ENCODE results near the gene CPSF3.
"Not testable (repeated sequence)": the region's sequence is repeated elsewhere in the genome, so short reads cannot be mapped to it uniquely, and the experiment has no call there.

Gene CPSF3

GRCh38 chr2:9472511-9472910, 49.1 kb downstream of the CPSF3 start:
- DNase-seq, result no peak

GRCh38 chr2:9473308-9473984, 50.0 kb downstream of the CPSF3 start:
- DNase-seq, result peak; percentile 45

DNA sequence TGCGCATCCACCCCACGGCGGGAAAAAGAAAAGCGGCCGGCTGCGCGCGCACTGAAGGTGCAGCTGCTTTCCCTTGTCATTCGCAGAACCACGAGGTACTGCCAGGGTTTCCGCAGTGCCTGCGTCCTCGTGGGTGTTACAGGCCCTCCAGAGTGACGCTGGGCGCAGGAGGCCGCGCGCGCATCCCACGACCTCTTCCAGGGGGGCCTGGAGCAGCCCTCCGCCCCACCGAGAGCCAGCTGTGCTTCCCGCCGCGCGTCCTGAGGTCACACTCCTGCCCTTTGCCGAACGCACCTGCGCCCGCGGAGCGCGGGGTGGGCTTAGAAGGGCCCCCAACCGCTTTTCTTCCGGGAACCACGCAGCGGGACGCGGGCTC, 50.5 kb downstream of the CPSF3 start:
- peak; percentile 71 for DNase-seq

DNA sequence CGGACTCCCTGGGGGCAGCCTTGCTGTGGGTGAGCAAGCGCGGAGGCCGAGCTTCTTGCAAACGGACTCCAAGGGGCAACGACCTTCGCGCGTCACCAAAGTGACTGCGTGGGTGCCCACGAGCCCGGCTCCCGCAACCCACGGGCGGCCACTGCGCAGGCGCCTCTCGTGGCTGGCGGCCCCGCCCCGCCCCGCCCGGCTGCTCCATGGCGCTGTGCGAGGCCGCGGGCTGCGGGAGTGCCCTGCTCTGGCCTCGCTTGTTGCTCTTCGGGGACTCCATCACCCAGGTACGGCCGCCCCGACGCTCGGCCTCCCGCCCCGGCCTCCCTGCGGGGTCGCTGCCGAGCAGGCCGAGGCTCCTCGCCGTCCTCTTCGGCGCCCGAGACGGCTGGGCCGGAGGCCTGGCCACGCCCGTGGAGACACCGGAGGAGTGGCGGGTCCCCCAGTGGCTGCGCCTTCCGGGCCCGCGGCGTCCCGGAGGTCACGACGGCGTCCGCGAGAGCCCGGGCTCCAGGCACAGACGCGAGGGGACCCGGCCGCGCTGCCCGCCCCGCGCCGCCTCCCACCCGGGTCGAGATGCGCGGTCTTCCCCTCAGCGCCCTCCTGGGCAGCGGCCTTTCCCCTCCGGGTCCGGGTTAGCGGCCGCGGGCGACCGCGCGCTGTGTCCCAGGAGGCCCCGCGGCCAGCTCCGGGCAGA, 51.1 kb downstream of the CPSF3 start, which contains the start of gene IAH1:
Gene IAH1, plus strand, starts transcription at position 191 of the 697 bp plus-strand sequence. Its CDS starts 16 bp downstream, at position 207.
- DNase-seq, result peak; percentile 75

DNA sequence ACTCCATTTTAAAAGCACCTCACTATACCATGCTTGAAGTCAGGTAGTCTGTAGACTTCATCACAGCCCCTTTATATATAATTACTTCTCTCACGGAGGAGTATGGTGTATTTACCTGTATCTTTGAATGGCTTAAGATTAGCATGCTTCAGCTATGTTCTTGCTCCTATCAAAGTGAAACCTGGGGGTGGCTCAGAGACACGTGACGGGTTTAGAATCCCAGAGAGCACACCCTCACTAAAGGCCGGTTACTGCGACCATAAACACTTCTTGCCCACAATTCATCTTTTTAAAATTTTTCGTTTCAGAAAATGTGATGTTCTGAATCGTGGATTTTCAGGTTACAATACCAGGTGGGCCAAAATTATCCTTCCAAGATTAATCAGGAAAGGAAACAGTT, 54.5 kb downstream of the CPSF3 start:
- no peak for DNase-seq

DNA sequence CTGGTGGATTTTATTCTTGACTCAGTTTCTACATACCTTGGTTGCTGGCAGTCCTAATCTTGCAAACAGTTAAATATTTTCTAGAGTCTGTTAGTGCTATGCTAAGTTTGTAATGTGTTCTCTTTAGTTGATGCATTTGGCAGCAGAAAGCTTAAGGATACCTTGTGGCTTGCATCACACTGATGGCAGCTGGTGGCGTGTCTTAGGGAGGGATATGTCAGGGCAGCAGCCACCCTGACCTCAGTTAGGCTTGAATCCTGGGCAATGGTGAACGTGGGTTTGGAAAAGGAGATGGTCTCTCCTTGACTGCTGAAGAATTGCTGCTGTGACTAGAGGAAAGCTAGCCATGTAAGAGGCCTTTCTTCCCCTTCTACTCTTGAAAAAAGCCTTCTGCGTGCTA, 55.1 kb downstream of the CPSF3 start:
- DNase-seq, result no peak

DNA sequence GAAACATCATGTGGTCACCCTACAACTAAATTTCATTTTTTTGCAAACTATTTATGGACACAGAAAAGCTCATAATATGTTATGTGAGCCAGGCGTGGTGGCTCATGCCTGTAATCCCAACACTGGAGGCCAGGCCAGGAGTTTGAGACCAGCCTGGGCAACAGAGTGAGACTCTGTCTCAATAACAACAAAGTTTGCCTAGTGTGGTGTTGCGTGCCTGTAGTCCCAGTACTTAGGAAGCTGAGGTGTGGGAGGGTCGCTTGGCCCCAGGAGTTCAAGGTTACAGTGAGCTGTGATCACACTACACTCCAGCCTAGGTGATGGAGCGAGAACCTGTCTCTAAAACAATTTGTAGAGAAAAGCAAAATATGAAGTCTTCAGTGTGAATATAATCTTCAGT, 56.7 kb downstream of the CPSF3 start:
- DNase-seq, result no peak

GRCh38 chr2:9483107-9483506, 59.7 kb downstream of the CPSF3 start:
- DNase-seq, result no peak

DNA sequence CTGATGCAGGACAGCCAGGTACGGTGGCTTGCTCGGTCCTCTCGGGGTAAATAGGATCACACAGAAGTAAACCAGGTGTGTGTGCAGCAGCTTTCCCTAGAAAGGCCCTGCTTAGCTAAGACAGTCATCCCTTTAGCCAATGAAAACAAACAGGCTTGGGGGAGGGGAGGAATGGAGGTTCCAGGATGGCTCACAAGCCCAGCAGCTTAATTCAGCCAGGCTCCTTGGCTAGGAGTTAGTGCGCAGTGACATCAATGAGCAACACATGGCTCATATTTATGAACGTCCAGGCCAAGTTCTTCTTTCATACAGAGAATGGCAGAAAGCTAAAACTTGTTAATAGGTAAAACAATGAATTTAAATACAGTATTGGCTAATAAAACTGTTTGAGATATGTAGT, 61.1 kb downstream of the CPSF3 start:
- no peak for DNase-seq

DNA sequence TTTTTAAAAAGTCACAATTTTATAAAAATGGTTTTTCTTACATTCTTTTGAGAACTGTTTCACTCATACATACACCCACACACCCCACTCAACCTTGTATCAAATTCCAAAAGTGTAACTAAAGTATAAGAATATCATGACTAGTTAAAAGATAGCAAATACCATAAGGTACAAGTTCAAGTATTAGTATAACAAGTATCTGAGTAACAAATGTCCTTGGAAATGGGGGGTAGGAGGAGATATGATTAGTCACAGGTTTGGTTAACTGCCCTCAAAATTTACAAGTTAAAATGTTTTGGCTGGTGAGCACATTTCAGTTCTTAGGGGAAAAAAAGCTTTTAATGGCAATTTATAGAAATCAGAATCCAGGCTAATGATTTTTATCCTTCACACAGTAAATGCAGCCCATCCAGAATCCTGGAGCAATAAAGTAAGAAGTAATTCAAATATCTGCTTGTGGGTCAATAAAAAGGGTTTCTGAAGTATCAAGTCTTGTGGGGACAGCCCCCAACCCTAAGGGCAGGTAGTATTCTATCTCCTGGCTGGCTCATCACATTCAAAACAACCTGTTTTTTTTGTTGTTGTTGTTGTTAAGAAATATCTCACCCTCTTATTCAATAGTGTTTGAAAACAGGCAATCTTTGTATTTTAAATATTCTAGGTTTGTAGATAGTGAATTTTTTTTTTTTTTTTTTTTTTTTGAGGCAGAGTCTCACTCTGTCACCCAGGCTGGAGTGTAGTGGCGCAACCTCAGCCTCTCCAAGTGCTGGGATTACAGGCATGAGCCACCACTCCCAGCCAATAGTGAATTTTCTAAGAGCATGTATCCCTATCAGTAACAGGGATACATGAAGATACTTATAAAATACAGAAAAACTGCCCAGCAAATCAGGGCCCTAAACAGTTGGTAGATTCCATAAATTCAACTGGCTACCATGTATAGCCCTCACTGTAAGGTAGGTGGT, 65.4 kb downstream of the CPSF3 start:
- no peak for DNase-seq

DNA sequence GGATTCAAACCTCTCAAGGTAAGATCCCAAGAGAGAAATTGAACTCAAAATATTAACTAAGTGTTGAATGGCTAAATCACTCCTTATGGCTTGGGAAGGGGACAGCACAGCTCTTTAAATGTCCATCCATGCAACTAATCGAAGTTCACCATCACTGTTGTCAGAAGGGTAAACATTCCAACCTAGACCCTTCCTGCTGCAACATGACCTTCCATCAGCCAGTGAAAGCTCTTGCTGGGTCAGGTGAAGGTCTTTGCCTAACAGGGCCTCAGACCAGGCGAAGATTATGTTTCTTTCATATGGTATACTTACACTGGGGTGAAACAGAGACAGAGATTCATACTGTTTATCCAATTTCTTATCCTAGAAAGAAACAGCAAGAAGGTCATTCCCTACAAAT, 67.3 kb downstream of the CPSF3 start:
- DNase-seq, result no peak

- DNase-seq, result no peak
These were observed 69.5 kb downstream of the CPSF3 start for GRCh38 chr2:9492927-9493326.

- DNase-seq, result no peak
These were observed 70.0 kb downstream of the CPSF3 start for GRCh38 chr2:9493478-9493877.

GRCh38 chr2:9494081-9494480, 70.6 kb downstream of the CPSF3 start:
- no peak for DNase-seq

GRCh38 chr2:9497017-9497416, 73.6 kb downstream of the CPSF3 start:
- DNase-seq, result peak; percentile 21

- DNase-seq, result no peak
These were observed 74.8 kb downstream of the CPSF3 start for GRCh38 chr2:9498210-9498609.

DNA sequence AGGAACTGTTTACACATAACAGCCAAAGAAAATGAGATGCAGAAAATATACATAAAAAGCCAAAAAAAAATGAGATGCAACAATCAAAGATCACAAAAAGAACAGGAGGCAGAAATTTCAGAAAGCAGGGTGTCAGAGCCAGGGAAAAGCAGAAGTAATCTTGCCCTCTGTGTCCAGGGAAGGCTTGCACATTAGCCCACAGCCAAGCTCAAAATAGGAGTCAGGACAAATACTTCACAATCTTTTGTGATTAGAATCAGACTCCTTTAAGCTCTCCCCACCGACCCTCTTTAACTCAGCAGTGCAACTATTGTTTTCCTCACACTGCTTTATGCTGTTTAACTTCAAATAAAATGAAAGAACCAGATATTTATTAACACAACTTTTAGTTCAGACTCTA, 85.5 kb downstream of the CPSF3 start:
- DNase-seq, result no peak

DNA sequence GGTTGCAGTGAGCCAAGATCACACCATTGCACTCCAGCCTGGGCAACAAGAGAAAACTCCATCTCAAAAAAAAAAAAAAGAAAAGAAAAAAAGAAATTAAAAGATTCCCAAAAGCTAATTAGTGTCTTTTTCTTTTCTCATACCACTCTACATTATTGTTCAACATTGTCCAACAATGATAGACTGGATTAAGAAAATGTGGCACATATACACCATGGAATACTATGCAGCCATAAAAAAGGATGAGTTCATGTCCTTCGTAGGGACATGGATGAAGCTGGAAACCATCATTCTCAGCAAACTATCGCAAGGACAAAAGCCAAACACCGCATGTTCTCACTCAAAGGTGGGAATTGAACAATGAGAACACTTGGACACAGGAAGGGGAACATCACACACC, 90.5 kb downstream of the CPSF3 start:
- DNase-seq, result not testable (repeated sequence)

DNA sequence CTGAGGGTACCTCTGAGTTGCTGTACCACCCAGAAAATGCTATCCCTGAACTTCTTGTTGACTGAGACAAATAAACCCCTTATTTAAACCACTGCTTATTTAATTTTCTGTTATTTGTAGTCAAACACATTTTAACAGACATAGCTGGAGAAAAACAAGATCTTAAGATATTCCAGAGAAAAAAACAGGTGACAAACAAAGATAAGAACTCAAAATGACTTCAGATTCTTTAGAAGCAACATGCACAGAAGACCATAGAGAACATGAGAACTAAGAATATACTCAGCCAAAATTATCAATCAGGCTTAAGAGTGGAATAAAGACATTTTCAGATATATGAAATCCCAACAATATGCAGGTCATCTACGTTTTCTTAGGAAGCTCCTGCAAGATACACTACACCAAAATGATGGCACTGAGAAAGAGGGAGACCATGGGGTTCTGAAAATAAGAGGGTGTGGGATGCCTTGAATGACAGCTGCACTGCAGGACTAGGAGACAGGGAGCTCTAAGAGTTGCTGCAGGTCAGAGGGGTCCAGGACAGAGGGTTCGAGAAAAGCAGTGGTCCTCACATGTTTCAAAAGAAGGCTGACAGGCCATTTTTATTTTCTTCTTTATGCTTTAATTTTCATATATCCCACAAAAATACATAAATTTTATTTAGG, 93.8 kb downstream of the CPSF3 start:
- no peak for DNase-seq

DNA sequence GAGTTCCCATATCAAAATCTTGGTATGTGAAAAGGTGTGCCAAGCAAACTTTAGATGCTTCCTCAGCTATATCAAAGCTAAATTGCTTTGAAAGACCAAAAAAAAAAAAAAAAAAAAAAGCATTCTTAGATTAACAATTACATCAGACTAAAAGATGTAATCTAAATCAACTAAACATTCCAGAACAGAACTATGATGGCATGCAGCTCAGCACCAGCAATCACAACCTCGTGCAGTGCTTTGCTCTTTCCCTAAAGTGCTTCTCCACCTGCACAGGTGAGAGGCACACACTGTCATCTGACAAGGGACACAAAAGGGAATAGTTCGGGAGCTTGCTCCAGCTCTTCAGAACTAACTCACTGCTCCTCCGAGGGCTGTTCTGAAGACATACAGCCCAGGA, 94.7 kb downstream of the CPSF3 start:
- no peak for DNase-seq

DNA sequence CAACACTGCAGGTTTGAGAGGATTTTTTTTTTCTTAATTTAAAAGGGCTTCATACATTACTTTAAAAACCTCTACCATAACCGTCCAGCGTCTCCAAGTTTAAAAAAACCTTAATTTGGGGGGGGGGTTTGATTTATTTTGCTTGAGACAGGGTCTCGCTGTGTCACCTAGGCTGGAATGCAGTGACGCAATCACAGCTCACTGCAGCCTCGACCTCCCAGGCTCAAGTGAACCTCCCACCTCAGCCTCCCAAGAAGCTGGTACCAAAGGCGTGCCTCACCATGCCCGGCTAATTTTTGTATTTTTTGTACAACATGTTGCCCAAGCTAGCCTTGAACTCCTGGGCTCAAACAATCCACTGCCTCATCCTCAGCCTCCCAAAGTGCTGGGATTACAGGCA, 95.3 kb downstream of the CPSF3 start:
- no peak for DNase-seq

GRCh38 chr2:9519250-9519649, 95.8 kb downstream of the CPSF3 start:
- DNase-seq, result no peak
